ENCODE results near the gene SERPINA4. TPM values are rescaled to one million over a fixed set of nuclear protein-coding genes. Genes with fewer than 3 reads are reported as not detected.
A peak's percentile ranks its signal among the peaks of the same experiment; 100 is the strongest.

SERPINA4 gene
- total and polyA plus RNA-seq, 2 of the 13 experiments (the other 11 are each of a cell fraction or from before 2014, with no cell fraction given): 39.1 to 57.8 TPM

GRCh38 chr14:94548999-94549985, 11.9 kb upstream of the SERPINA4 start (continued):
- TF ChIP-seq ZGPAT (CRISPR knock-in tag; IDR thresholded peaks at IDR 0.05) (peak; percentile 20; the same call in 1 of the 2 replicates), ZBTB40 (IDR thresholded peaks at IDR 0.05) (no peak), ZBTB40 (CRISPR knock-in tag; IDR thresholded peaks at IDR 0.05) (no peak), ZNF782 (CRISPR knock-in tag; IDR thresholded peaks at IDR 0.05; ENCODE audit: borderline replicate concordance) (no peak), HMGXB4 (CRISPR knock-in tag; IDR thresholded peaks at IDR 0.05; ENCODE audit: borderline replicate concordance in 1 of 2, low read depth in 1 of 2) (peak in 1 of 2 experiments; percentile 56; a peak in 1 of 4 replicates), ZNF274 (CRISPR knock-in tag; IDR thresholded peaks at IDR 0.05) (no peak), HNF1A (IDR thresholded peaks at IDR 0.05; ENCODE audit: low read depth) (no peak), HNF1A (CRISPR knock-in tag; IDR thresholded peaks at IDR 0.05; ENCODE audit: borderline replicate concordance) (0 out of 2 replicates have a peak, but pooled peaks have one; percentile 32)

Data from HepG2 (cell line).